ENCODE measurements around the gene SLC66A2. TPM values are rescaled to one million over a fixed set of nuclear protein-coding genes. Genes with fewer than 3 reads are reported as not detected.

SLC66A2 gene
- total RNA-seq, 2 donors from 2014 or later = 30.4 to 50.8 TPM

- TF ChIP-seq CTCF (IDR thresholded peaks at IDR 0.05) (no peak), POLR2A (IDR thresholded peaks at IDR 0.05) (peak in 2 of 3 donors; percentile 36 to 56)
- WGBS, 2 donors = 5 to 7% methylated on average over 13 to 22 of the region's 24 CpGs
- no peaks in the 10 kb centered on the region for H3K27me3 ChIP-seq
- no peaks in the 10 kb centered on the region for H3K9me3 ChIP-seq
- peak; percentile 56 to 68 (median 64) for DNase-seq
- peaks cover 19% of the 10 kb centered on the region for H3K4me1 ChIP-seq
- intact Hi-C loops (cut with DNase I) = no loop called here
- H3K4me3 ChIP-seq = peak overlapping the region; percentile 37 to 53
- peak; percentile 77 for ATAC-seq
- H3K27ac ChIP-seq = peak overlapping the region; percentile 74 to 92 (median 92)
- peaks cover 0 to 3% of the 10 kb centered on the region in 2 donors for H3K36me3 ChIP-seq (replicated peaks in 1 of 2; ENCODE audit: insufficient read depth in 1 of 2, low read depth in 2 of 2)
Measured at GRCh38 chr18:79965119-79965902, 13.9 kb upstream of the SLC66A2 start.

GRCh38 chr18:79964330-79965118 is 13.1 kb upstream of the SLC66A2 start, which contains the start of gene HSBP1L1:
Gene HSBP1L1 (plus strand): TSS chr18:79964643. CDS start chr18:79964736, 93 bp downstream.
- H3K27me3 ChIP-seq = no peaks in the 10 kb centered on the region
- ATAC-seq (peak; percentile 94), DNase-seq (peak; percentile 82 to 87 (median 84))
- peaks cover 19% of the 10 kb centered on the region for H3K4me1 ChIP-seq
- H3K36me3 ChIP-seq (replicated peaks in 1 of 2; ENCODE audit: insufficient read depth in 1 of 2, low read depth in 2 of 2) = peaks cover 0 to 3% of the 10 kb centered on the region in 2 donors
- 1 to 10% methylated on average over 2 to 68 of the region's 73 CpGs for WGBS, 2 donors
- no peaks in the 10 kb centered on the region for H3K9me3 ChIP-seq
- peak within 1 kb of the TSS; percentile 37 to 53 for H3K4me3 ChIP-seq
- intact Hi-C loops (cut with DNase I) = no loop called here
- TF ChIP-seq CTCF (IDR thresholded peaks at IDR 0.05) = peak in 6 of 7 experiments; percentile 11 to 64 (median 30)
- TF ChIP-seq POLR2A (IDR thresholded peaks at IDR 0.05) = peak; percentile 34 to 45 (median 39)
- peak within 1 kb of the TSS; percentile 74 to 92 (median 92) for H3K27ac ChIP-seq

- H3K4me1 ChIP-seq = peaks cover 19% of the 10 kb centered on the region
- H3K4me3 ChIP-seq = peak overlapping the region in 1 of 2 donors; percentile 37
- peaks cover 0 to 3% of the 10 kb centered on the region in 2 donors for H3K36me3 ChIP-seq (replicated peaks in 1 of 2; ENCODE audit: insufficient read depth in 1 of 2, low read depth in 2 of 2)
- H3K9me3 ChIP-seq = no peaks in the 10 kb centered on the region
- DNase-seq = no peak
- WGBS, 2 donors = 76% methylated on average over 24 to 30 of the region's 30 CpGs
- TF ChIP-seq POLR2A (IDR thresholded peaks at IDR 0.05) (no peak), CTCF (IDR thresholded peaks at IDR 0.05) (no peak)
- ATAC-seq = no peak
- peak overlapping the region; percentile 74 to 92 (median 92) for H3K27ac ChIP-seq
- H3K27me3 ChIP-seq = no peaks in the 10 kb centered on the region
- intact Hi-C loops (cut with DNase I) = no loop called here
Measured at GRCh38 chr18:79963658-79964329, 12.3 kb upstream of the SLC66A2 start.

- ATAC-seq (no peak), DNase-seq (no peak)
- intact Hi-C loops (cut with DNase I) = no loop called here
- H3K4me3 ChIP-seq = no peak overlapping the region
- H3K27ac ChIP-seq = no peak overlapping the region
- H3K27me3 ChIP-seq = no peaks in the 10 kb centered on the region
- WGBS, 2 donors = 88 to 89% methylated on average over 30 of the region's 30 CpGs
- H3K36me3 ChIP-seq (replicated peaks in 1 of 2; ENCODE audit: insufficient read depth in 1 of 2, low read depth in 2 of 2) = peaks cover 0 to under 1% of the 10 kb centered on the region in 2 donors
- peaks cover 19% of the 10 kb centered on the region for H3K4me1 ChIP-seq
- no peak for TF ChIP-seq CTCF (IDR thresholded peaks at IDR 0.05)
- TF ChIP-seq POLR2A (IDR thresholded peaks at IDR 0.05) = no peak
- no peaks in the 10 kb centered on the region for H3K9me3 ChIP-seq
Measured at GRCh38 chr18:79962835-79963657, 11.6 kb upstream of the SLC66A2 start.
